ENCODE data around the gene FBXO3.

- TF ChIP-seq SP1 (IDR thresholded peaks at IDR 0.05) (no peak), FOXM1 (IDR thresholded peaks at IDR 0.05; ENCODE audit: borderline replicate concordance) (no peak), SUZ12 (IDR thresholded peaks at IDR 0.05) (no peak), CTBP1 (IDR thresholded peaks at IDR 0.05; ENCODE audit: borderline replicate concordance) (no peak), FOXK2 (IDR thresholded peaks at IDR 0.05) (no peak), FOXA1 (IDR thresholded peaks at IDR 0.05) (no peak), BHLHE40 (IDR thresholded peaks at IDR 0.05; ENCODE audit: borderline replicate concordance) (no peak), ELF4 (IDR thresholded peaks at IDR 0.05) (no peak), HDGF (IDR thresholded peaks at IDR 0.05; ENCODE audit: borderline replicate concordance) (no peak), NFRKB (IDR thresholded peaks at IDR 0.05) (no peak)
These were observed 60.4 kb downstream of the FBXO3 start for GRCh38 chr11:33713856-33714398.
